Islet precursor cell (in vitro differentiated cells): ENCODE results near the gene CHD5.
"Not testable (repeated sequence)": the region's sequence is repeated elsewhere in the genome, so short reads cannot be mapped to it uniquely, and the experiment has no call there.

Source experiments
- DNase-seq: peaks from one replicate; pipeline ENCODE4 v3.0.0-alpha.2; 2018

CHD5 gene

GRCh38 chr1:6080469-6080868 lies 99.7 kb downstream of the CHD5 start:
- no peak for DNase-seq

- no peak for DNase-seq
Measured at GRCh38 chr1:6077919-6078318, 102.2 kb downstream of the CHD5 start.

GRCh38 chr1:6077506-6077905 lies 102.6 kb downstream of the CHD5 start:
- DNase-seq = no peak

- DNase-seq = not testable (repeated sequence)
Measured at GRCh38 chr1:6077061-6077460, 103.1 kb downstream of the CHD5 start.

GRCh38 chr1:6075748-6076147 lies 104.4 kb downstream of the CHD5 start:
- no peak for DNase-seq

- DNase-seq = no peak
Measured at GRCh38 chr1:6074192-6074901, 105.8 kb downstream of the CHD5 start.

- DNase-seq = no peak
Measured at GRCh38 chr1:6073480-6074053, 106.6 kb downstream of the CHD5 start.

- no peak for DNase-seq
Measured at GRCh38 chr1:6072774-6073479, 107.2 kb downstream of the CHD5 start.

GRCh38 chr1:6071219-6071618 lies 108.9 kb downstream of the CHD5 start:
- no peak for DNase-seq

GRCh38 chr1:6070450-6070974 lies 109.6 kb downstream of the CHD5 start:
- DNase-seq = no peak

GRCh38 chr1:6069573-6069972 lies 110.5 kb downstream of the CHD5 start:
- DNase-seq = no peak

- DNase-seq = no peak
Measured at GRCh38 chr1:6068932-6069331, 111.2 kb downstream of the CHD5 start.

- DNase-seq = no peak
Measured at GRCh38 chr1:6068073-6068472, 112.0 kb downstream of the CHD5 start.

GRCh38 chr1:6066680-6067079 lies 113.4 kb downstream of the CHD5 start:
- no peak for DNase-seq

- DNase-seq = no peak
Measured at GRCh38 chr1:6065093-6065858, 114.8 kb downstream of the CHD5 start.

GRCh38 chr1:6063532-6064053 lies 116.5 kb downstream of the CHD5 start:
- not testable (repeated sequence) for DNase-seq

GRCh38 chr1:6062670-6063069 lies 117.5 kb downstream of the CHD5 start:
- DNase-seq = no peak

GRCh38 chr1:6059866-6060265 lies 120.3 kb downstream of the CHD5 start:
- DNase-seq = peak; percentile 94

- DNase-seq = no peak
Measured at GRCh38 chr1:6057170-6057845, 122.8 kb downstream of the CHD5 start.

GRCh38 chr1:6056572-6056948 lies 123.6 kb downstream of the CHD5 start:
- DNase-seq = no peak

GRCh38 chr1:6054596-6054995 lies 125.5 kb downstream of the CHD5 start:
- no peak for DNase-seq

GRCh38 chr1:6053206-6053546 lies 126.9 kb downstream of the CHD5 start:
- no peak for DNase-seq
